A673 (cell line): ENCODE results near the gene C1orf198.

Experiments
- EZH2 ChIP-seq: fragments of 200-600 bp; sonication (generic); IDR thresholded peaks from 2 replicates; pipeline ENCODE4 v1.6.1; 2017; ENCODE audit warnings: borderline replicate concordance, low read depth, mild to moderate bottlenecking, mixed read lengths, antibody characterized with exemption, low read length; ENCODE audit not compliant: poor library complexity, severe bottlenecking
- TF ChIP-seq, protein P1 (sequence below): fragments of 300-800, 200-600 bp; sonication (generic); conservative IDR thresholded peaks from 2 replicates; pipeline ENCODE4 v1.5.1; 2017; ENCODE audit warnings: low read depth, mild to moderate bottlenecking, antibody characterized with exemption, low read length, moderate library complexity, mixed read lengths

- TF ChIP-seq, protein P1, sequence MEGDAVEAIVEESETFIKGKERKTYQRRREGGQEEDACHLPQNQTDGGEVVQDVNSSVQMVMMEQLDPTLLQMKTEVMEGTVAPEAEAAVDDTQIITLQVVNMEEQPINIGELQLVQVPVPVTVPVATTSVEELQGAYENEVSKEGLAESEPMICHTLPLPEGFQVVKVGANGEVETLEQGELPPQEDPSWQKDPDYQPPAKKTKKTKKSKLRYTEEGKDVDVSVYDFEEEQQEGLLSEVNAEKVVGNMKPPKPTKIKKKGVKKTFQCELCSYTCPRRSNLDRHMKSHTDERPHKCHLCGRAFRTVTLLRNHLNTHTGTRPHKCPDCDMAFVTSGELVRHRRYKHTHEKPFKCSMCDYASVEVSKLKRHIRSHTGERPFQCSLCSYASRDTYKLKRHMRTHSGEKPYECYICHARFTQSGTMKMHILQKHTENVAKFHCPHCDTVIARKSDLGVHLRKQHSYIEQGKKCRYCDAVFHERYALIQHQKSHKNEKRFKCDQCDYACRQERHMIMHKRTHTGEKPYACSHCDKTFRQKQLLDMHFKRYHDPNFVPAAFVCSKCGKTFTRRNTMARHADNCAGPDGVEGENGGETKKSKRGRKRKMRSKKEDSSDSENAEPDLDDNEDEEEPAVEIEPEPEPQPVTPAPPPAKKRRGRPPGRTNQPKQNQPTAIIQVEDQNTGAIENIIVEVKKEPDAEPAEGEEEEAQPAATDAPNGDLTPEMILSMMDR, result no peak
- no peak for TF ChIP-seq EZH2
These were observed 61.3 kb downstream of the C1orf198 start for GRCh38 chr1:230807029-230807428.
